GM19351 (cell line): ENCODE measurements around the gene CACNA2D2.
"Not testable (repeated sequence)": the region's sequence is repeated elsewhere in the genome, so short reads cannot be mapped to it uniquely, and the experiment has no call there.

ENCODE experiments used
- ATAC-seq: cut with Tn5 transposase; IDR thresholded peaks from one replicate; pipeline ENCODE4 v1.9.1; 2021; ENCODE audit warnings: mild to moderate bottlenecking, moderate library complexity; ENCODE audit not compliant: unreplicated experiment

Gene CACNA2D2

GRCh38 chr3:50530001-50530970 is 26.9 kb upstream of the CACNA2D2 start:
- no peak for ATAC-seq

- no peak for ATAC-seq
Observed at GRCh38 chr3:50525987-50526386, 22.6 kb upstream of the CACNA2D2 start.

GRCh38 chr3:50525191-50525910 is 21.9 kb upstream of the CACNA2D2 start:
- ATAC-seq, result no peak

- ATAC-seq, result no peak
Observed at GRCh38 chr3:50524746-50525145, 21.3 kb upstream of the CACNA2D2 start.

GRCh38 chr3:50523279-50523811 is 19.9 kb upstream of the CACNA2D2 start:
- ATAC-seq, result no peak

GRCh38 chr3:50521572-50521971 is 18.1 kb upstream of the CACNA2D2 start:
- no peak for ATAC-seq

GRCh38 chr3:50520849-50521248 is 17.4 kb upstream of the CACNA2D2 start:
- ATAC-seq, result no peak

GRCh38 chr3:50519471-50520089 is 16.1 kb upstream of the CACNA2D2 start:
- ATAC-seq, result no peak

GRCh38 chr3:50518436-50518835 is 15.0 kb upstream of the CACNA2D2 start:
- no peak for ATAC-seq

GRCh38 chr3:50517721-50518206 is 14.3 kb upstream of the CACNA2D2 start:
- no peak for ATAC-seq

GRCh38 chr3:50516440-50516871 is 13.0 kb upstream of the CACNA2D2 start:
- ATAC-seq, result no peak

GRCh38 chr3:50515565-50516439 is 12.4 kb upstream of the CACNA2D2 start:
- no peak for ATAC-seq

GRCh38 chr3:50512908-50513307 is 9.5 kb upstream of the CACNA2D2 start:
- not testable (repeated sequence) for ATAC-seq

GRCh38 chr3:50512131-50512530 is 8.7 kb upstream of the CACNA2D2 start:
- ATAC-seq, result no peak

- no peak for ATAC-seq
Observed at GRCh38 chr3:50510325-50510724, 6.9 kb upstream of the CACNA2D2 start.

- ATAC-seq, result no peak
Observed at GRCh38 chr3:50509715-50510114, 6.3 kb upstream of the CACNA2D2 start.

- ATAC-seq, result no peak
Observed at GRCh38 chr3:50508821-50509220, 5.4 kb upstream of the CACNA2D2 start.

GRCh38 chr3:50506169-50506568 is 2.7 kb upstream of the CACNA2D2 start:
- no peak for ATAC-seq

GRCh38 chr3:50504681-50505080 is 1.2 kb upstream of the CACNA2D2 start:
- ATAC-seq, result no peak
